Nephron progenitor cell (in vitro differentiated cells): ENCODE data around the gene ATG2A.
A peak's percentile ranks its signal among the peaks of the same experiment; 100 is the strongest.

Source experiments
- DNase-seq: peaks from one replicate; pipeline ENCODE4 v3.0.0; 2021
- H3K27ac Mint-ChIP-seq: 2 replicates; pipeline ENCODE4 v1.8.0; 2021; ENCODE audit warnings: mild to moderate bottlenecking, moderate library complexity, mixed read lengths
- H3K27me3 Mint-ChIP-seq: 2 replicates; pipeline ENCODE4 v1.8.0; 2021; ENCODE audit warnings: mild to moderate bottlenecking, low read depth, mixed read lengths; ENCODE audit not compliant: poor library complexity
- H3K36me3 Mint-ChIP-seq: 2 replicates; pipeline ENCODE4 v1.8.0; 2021; ENCODE audit warnings: low read depth, mixed read lengths
- H3K4me1 Mint-ChIP-seq: 2 replicates; pipeline ENCODE4 v1.8.0; 2021; ENCODE audit warnings: mixed read lengths
- H3K4me3 Mint-ChIP-seq: 2 replicates; pipeline ENCODE4 v1.8.0; 2021; ENCODE audit warnings: mild to moderate bottlenecking, moderate library complexity, mixed read lengths
- H3K9me3 Mint-ChIP-seq: 2 replicates; pipeline ENCODE4 v1.8.0; 2021; ENCODE audit warnings: mild to moderate bottlenecking, moderate library complexity, mixed read lengths
- CTCF ChIP-seq: fragments of 200-600 bp; sonication (generic); IDR thresholded peaks from 2 replicates; pipeline ENCODE4 v1.5.0; 2021; ENCODE audit warnings: antibody characterized with exemption

ATG2A gene

DNA sequence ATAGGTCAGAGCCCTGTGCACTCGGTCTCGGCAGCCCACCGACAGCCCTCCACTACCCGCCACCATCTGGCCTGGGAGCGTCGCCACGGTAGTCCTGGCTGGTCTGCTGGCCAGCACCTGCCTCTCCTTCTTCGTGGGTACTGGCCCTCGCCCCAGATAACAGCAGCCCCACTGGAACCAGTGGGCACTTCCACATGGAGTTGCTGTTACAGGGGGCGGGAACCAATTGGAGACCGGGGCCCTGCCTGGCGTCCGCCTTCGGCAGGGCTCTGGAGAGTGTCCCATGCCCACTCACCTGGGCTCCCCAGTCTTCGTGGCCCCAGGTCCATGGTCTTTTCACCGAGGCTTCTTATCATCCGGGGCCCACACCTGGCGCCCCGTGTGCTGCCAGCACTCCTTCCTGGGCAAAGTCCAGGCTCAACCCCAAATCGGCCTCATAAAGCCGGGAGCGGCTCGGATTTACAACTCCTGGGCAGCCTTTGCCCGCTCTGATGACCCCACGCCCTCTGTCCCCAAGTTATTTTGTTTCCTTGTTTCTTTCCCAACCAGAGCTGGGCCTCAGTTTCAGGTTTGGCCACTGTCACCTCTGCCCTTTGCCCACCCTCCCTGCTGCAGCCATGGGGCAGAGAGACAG lies 25.7 kb downstream of the ATG2A start:
- no peak overlapping the region for H3K27ac Mint-ChIP-seq
- peaks cover 46% of the 10 kb centered on the region for H3K4me1 Mint-ChIP-seq

GRCh38 chr11:64890522-64890939 lies 26.5 kb downstream of the ATG2A start:
- H3K27me3 Mint-ChIP-seq: peaks cover 3% of the 10 kb centered on the region
- DNase-seq: no peak
- no peak overlapping the region for H3K4me3 Mint-ChIP-seq
- no peak for TF ChIP-seq CTCF
- no peak overlapping the region for H3K27ac Mint-ChIP-seq
- H3K9me3 Mint-ChIP-seq: no peaks in the 10 kb centered on the region
- H3K36me3 Mint-ChIP-seq: no peaks in the 10 kb centered on the region
- peaks cover 46% of the 10 kb centered on the region for H3K4me1 Mint-ChIP-seq

More for the DNA sequence above, 25.7 kb downstream of the ATG2A start:
- DNase-seq: no peak
- Mint-ChIP-seq H3K9me3 (no peaks in the 10 kb centered on the region), H3K27me3 (peaks cover 3% of the 10 kb centered on the region), H3K36me3 (no peaks in the 10 kb centered on the region), H3K4me3 (no peak overlapping the region)
- no peak for TF ChIP-seq CTCF

GRCh38 chr11:64888729-64889511 lies 28.1 kb downstream of the ATG2A start:
- Mint-ChIP-seq H3K4me3 (peak overlapping the region; percentile 8), H3K4me1 (peaks cover 52% of the 10 kb centered on the region), H3K27me3 (peaks cover 7% of the 10 kb centered on the region), H3K27ac (peak overlapping the region; percentile 98), H3K36me3 (no peaks in the 10 kb centered on the region), H3K9me3 (no peaks in the 10 kb centered on the region)
- TF ChIP-seq CTCF: no peak
- no peak for DNase-seq

GRCh38 chr11:64888406-64888728 lies 28.6 kb downstream of the ATG2A start:
- TF ChIP-seq CTCF: no peak
- Mint-ChIP-seq H3K9me3 (no peaks in the 10 kb centered on the region), H3K27me3 (peaks cover 10% of the 10 kb centered on the region), H3K4me3 (no peak overlapping the region), H3K27ac (peak overlapping the region; percentile 86), H3K4me1 (peaks cover 54% of the 10 kb centered on the region), H3K36me3 (no peaks in the 10 kb centered on the region)
- DNase-seq: no peak

- Mint-ChIP-seq H3K36me3 (no peaks in the 10 kb centered on the region), H3K4me1 (peaks cover 54% of the 10 kb centered on the region), H3K27me3 (peaks cover 10% of the 10 kb centered on the region), H3K9me3 (no peaks in the 10 kb centered on the region), H3K27ac (no peak overlapping the region), H3K4me3 (peak overlapping the region; percentile 67)
- DNase-seq: peak; percentile 92
- peak; percentile 98 for TF ChIP-seq CTCF
Observed at GRCh38 chr11:64887757-64888405, 29.1 kb downstream of the ATG2A start.
